Measurements from ENCODE around the gene ART5. TPM values are rescaled to one million over a fixed set of nuclear protein-coding genes. Genes with fewer than 3 reads are reported as not detected.

The ART5 gene
- total and polyA plus RNA-seq, 2 of the 4 experiments (the other 2 are of a cell fraction), result not detected

DNA sequence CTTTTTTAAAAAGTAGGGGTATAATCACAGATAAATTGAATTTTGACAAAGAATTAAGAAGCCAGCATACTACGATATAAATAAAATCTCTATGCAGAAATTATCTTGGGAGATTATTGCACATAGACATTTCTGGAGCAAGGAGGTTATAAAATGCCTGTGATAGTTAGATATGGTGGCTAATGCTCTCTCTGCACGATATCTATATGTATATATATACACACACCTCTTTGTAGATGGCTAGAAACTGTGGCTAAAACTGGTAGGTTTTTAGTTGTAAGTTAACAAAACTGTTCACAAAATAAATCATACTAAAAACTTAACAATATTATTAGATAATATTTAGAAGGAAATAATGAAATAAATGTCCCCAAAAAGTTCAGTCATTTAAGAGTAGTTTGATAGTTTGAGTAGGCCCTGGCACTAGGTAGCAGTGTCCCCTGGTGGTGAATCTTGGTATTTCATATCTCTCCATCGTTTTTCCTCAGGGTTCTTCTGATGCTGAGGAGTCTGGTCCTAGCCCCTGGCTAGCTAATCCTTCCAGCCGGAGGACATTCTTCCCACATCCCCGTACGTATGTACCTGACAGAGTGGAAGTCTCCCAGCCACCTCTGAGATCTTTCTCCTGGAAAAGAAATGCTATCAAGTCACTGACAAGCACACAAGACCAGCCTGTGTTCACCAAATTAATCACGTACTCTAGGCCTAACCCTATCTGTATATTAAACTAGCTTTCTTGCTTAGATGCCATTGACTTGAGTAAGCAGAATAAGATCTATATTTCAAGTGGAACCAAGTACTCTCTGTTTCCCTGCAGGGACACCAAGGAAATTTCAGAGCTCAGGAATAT is 32.2 kb downstream of the ART5 start:
- Histone ChIP-seq H2BK5ac (ENCODE audit: low read depth, low read length, poor library complexity, severe bottlenecking) (no peak overlapping the region), H3K36me3 (ENCODE audit: control insufficient read depth, insufficient read depth, low read length) (no peaks in the 10 kb centered on the region), H4K91ac (ENCODE audit: insufficient read depth, low read depth, low read length) (no peak overlapping the region), H3K4me1 (ENCODE audit: control insufficient read depth, insufficient read depth, low read length) (no peaks in the 10 kb centered on the region), H3K18ac (ENCODE audit: low read depth, low read length) (no peak overlapping the region), H2AK5ac (ENCODE audit: low read depth, low read length) (no peak overlapping the region), H3K9me3 (ENCODE audit: control insufficient read depth, insufficient read depth, low read length) (no peaks in the 10 kb centered on the region; the same call in 1 of the 2 replicates), H3K9ac (ENCODE audit: low read depth, low read length) (no peak overlapping the region), H3K27me3 (ENCODE audit: control insufficient read depth, insufficient read depth, low read length) (peaks cover 7% of the 10 kb centered on the region), H4K20me1 (ENCODE audit: insufficient read depth, low read length) (no peaks in the 10 kb centered on the region), H3K79me1 (ENCODE audit: low read depth in 1 of 2, low read length in 2 of 2) (no peaks in the 10 kb centered on the region), H2BK15ac (ENCODE audit: low read depth, low read length) (no peak overlapping the region), H3K27ac (ENCODE audit: insufficient read depth, low read length) (no peak overlapping the region), H2AFZ (replicated peaks; ENCODE audit: low read length, poor library complexity) (no peak overlapping the region), H3K56ac (ENCODE audit: extremely low read depth, insufficient read depth, low read length) (no peak overlapping the region), H4K8ac (ENCODE audit: low read depth in 2 of 2, low read length in 2 of 2) (no peak overlapping the region), H3K23ac (ENCODE audit: low read depth, low read length) (no peak overlapping the region), H3K4ac (ENCODE audit: low read depth, low read length) (no peak overlapping the region), H2BK20ac (ENCODE audit: low read depth, low read length) (no peak overlapping the region), H3K4me2 (ENCODE audit: low read depth, low read length) (no peak overlapping the region), H3K4me3 (ENCODE audit: insufficient read depth, low read depth, low read length) (no peak overlapping the region), H4K5ac (ENCODE audit: low read depth, low read length) (no peak overlapping the region), H3K14ac (replicated peaks; ENCODE audit: low read depth, low read length) (no peak overlapping the region), H3K9me1 (ENCODE audit: insufficient read depth, low read length) (no peaks in the 10 kb centered on the region), H2BK120ac (ENCODE audit: low read depth, low read length) (no peak overlapping the region), H2AK9ac (replicated peaks; ENCODE audit: low read depth, low read length, poor library complexity) (no peak overlapping the region)
- dilution Hi-C loops (cut with HindIII; ENCODE audit: low sequenced_read_pairs, unreplicated experiment) (no loop called here), intact Hi-C loops (cut with micrococcal nuclease) (loop anchor here (1.0 kb wide), 1 partner anchor 155 kb away; no protein-coding TSS in a partner anchor), in situ Hi-C loops (cut with MboI; ENCODE audit: low sequenced_read_pairs) (no loop called here)
- no CpG with 5 or more reads among the region's 7 CpGs for WGBS, 2 experiments (ENCODE audit: extremely low coverage in 2 of 2, insufficient read length in 1 of 2)
- no TSS peak for BruUV-seq (replicated peaks)
- CTCF ChIA-PET, result interaction anchor here (1.1 kb wide), 1 partner anchor 24 kb away, joined by 3 read pairs; no protein-coding TSS in a partner anchor
- TF ChIP-seq CEBPB (IDR thresholded peaks at IDR 0.05; ENCODE audit: low read depth, low read length) (no peak), RAD21 (IDR thresholded peaks at IDR 0.05; ENCODE audit: low read length) (peak; percentile 82), MAFK (IDR thresholded peaks at IDR 0.05; ENCODE audit: low read depth, low read length) (no peak), SMC3 (IDR thresholded peaks at IDR 0.05; ENCODE audit: low read depth, low read length) (peak; percentile 86)
- TF ChIP-seq, protein P1, sequence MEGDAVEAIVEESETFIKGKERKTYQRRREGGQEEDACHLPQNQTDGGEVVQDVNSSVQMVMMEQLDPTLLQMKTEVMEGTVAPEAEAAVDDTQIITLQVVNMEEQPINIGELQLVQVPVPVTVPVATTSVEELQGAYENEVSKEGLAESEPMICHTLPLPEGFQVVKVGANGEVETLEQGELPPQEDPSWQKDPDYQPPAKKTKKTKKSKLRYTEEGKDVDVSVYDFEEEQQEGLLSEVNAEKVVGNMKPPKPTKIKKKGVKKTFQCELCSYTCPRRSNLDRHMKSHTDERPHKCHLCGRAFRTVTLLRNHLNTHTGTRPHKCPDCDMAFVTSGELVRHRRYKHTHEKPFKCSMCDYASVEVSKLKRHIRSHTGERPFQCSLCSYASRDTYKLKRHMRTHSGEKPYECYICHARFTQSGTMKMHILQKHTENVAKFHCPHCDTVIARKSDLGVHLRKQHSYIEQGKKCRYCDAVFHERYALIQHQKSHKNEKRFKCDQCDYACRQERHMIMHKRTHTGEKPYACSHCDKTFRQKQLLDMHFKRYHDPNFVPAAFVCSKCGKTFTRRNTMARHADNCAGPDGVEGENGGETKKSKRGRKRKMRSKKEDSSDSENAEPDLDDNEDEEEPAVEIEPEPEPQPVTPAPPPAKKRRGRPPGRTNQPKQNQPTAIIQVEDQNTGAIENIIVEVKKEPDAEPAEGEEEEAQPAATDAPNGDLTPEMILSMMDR (conservative IDR thresholded peaks at IDR 0.05; ENCODE audit: low read depth, low read length), result peak; percentile 92
- POLR2A ChIA-PET (ENCODE audit: unreplicated experiment), result no interaction called here
- DNase-seq (peak; percentile 37), ATAC-seq (ENCODE audit: low read depth) (peak; percentile 93)
